Neural cell (in vitro differentiated cells): ENCODE measurements around the gene PIK3CA. TPM values are rescaled to one million over a fixed set of nuclear protein-coding genes. Genes with fewer than 3 reads are reported as not detected.
A peak's percentile ranks its signal among the peaks of the same experiment; 100 is the strongest.

ENCODE experiments used
- H2AFZ ChIP-seq: fragments of 200-600, 300-800 bp; sonication (generic), shearing (Covaris generic); 2 replicates; pipeline ENCODE4 v1.6.0; 2014; ENCODE audit warnings: low read depth, mild to moderate bottlenecking, antibody characterized with exemption, low read length, moderate library complexity
- H3F3A ChIP-seq: fragments of 200-600 bp; shearing (Covaris generic); 2 replicates; pipeline ENCODE4 v1.6.1; 2016; ENCODE audit warnings: mild to moderate bottlenecking, moderate library complexity, mixed read lengths, antibody characterized with exemption, low read length; ENCODE audit not compliant: insufficient read depth, poor library complexity, severe bottlenecking
- H3K27ac ChIP-seq: fragments of 200-600, 300-800 bp; sonication (generic), shearing (Covaris generic); 2 replicates; pipeline ENCODE4 v1.5.1; 2014; ENCODE audit warnings: mild to moderate bottlenecking, low read length, moderate library complexity
- H3K27me3 ChIP-seq: fragments of 300-800, 200-600 bp; sonication (generic), shearing (Covaris generic); 2 replicates; pipeline ENCODE4 v1.6.0; 2014; ENCODE audit warnings: mild to moderate bottlenecking, low read depth, low read length, moderate library complexity; ENCODE audit not compliant: insufficient read depth
- H3K36me3 ChIP-seq: fragments of 300-800, 200-600 bp; sonication (generic), shearing (Covaris generic); 2 replicates; pipeline ENCODE4 v1.5.1; 2014; ENCODE audit warnings: mild to moderate bottlenecking, antibody characterized with exemption, low read length, moderate library complexity; ENCODE audit not compliant: insufficient read depth
- H3K4me2 ChIP-seq: fragments of 300-800, 200-600 bp; sonication (generic), shearing (Covaris generic); 2 replicates; pipeline ENCODE4 v1.6.0; 2014; ENCODE audit warnings: mild to moderate bottlenecking, low read length
- H3K4me3 ChIP-seq: fragments of 300-800, 200-600 bp; sonication (generic), shearing (Covaris generic); 2 replicates; pipeline ENCODE4 v1.5.1; 2014; ENCODE audit warnings: mild to moderate bottlenecking, low read length, moderate library complexity
- H3K79me2 ChIP-seq: fragments of 200-600 bp; shearing (Covaris generic); replicated peaks from 2 replicates; pipeline ENCODE4 v1.6.0; 2014; ENCODE audit warnings: mild to moderate bottlenecking, low read length, moderate library complexity; ENCODE audit not compliant: insufficient read depth
- H3K9ac ChIP-seq: fragments of 300-800, 200-600 bp; sonication (generic), shearing (Covaris generic); 2 replicates; pipeline ENCODE4 v1.6.1; 2016; ENCODE audit warnings: mild to moderate bottlenecking, low read length, mixed read lengths
- H3K9me2 ChIP-seq: fragments of 200-600 bp; shearing (Covaris generic); 2 replicates; pipeline ENCODE4 v1.6.1; 2016; ENCODE audit warnings: mild to moderate bottlenecking, low read length, mixed read lengths; ENCODE audit not compliant: insufficient read depth
- H3K9me3 ChIP-seq: fragments of 200-600, 300-800 bp; sonication (generic), shearing (Covaris generic); 2 replicates; pipeline ENCODE4 v1.6.1; 2016; ENCODE audit warnings: mild to moderate bottlenecking, mixed run types, low read length, moderate library complexity, mixed read lengths
- H4K20me1 ChIP-seq: fragments of 200-600 bp; shearing (Covaris generic); 2 replicates; pipeline ENCODE4 v1.6.1; 2016; ENCODE audit warnings: mild to moderate bottlenecking, mixed run types; ENCODE audit not compliant: insufficient read depth
- CTCF ChIP-seq: fragments of 450-650 bp; IDR thresholded peaks from 2 replicates; pipeline ENCODE4 v1.5.1; 2014; ENCODE audit warnings: antibody characterized with exemption, mild to moderate bottlenecking, moderate library complexity; ENCODE audit not compliant: poor library complexity, severe bottlenecking
- EP300 ChIP-seq: fragments of 450-650 bp; conservative IDR thresholded peaks from 2 replicates; pipeline ENCODE4 v1.6.1; 2014; ENCODE audit warnings: antibody characterized with exemption, mild to moderate bottlenecking, moderate library complexity; ENCODE audit not compliant: poor library complexity, severe bottlenecking
- EZH2 ChIP-seq: fragments of 200-600, 300-800 bp; shearing (Covaris generic), sonication (generic); IDR thresholded peaks from 2 replicates; pipeline ENCODE4 v1.6.1; 2014; ENCODE audit warnings: antibody characterized with exemption, low read length, borderline replicate concordance, mild to moderate bottlenecking; ENCODE audit not compliant: insufficient read depth, poor library complexity, severe bottlenecking
- MXI1 ChIP-seq: fragments of 450-650 bp; conservative IDR thresholded peaks from 2 replicates; pipeline ENCODE4 v1.6.1; 2014; ENCODE audit warnings: antibody characterized with exemption, mild to moderate bottlenecking; ENCODE audit not compliant: poor library complexity, severe bottlenecking
- POLR2AphosphoS5 ChIP-seq: IDR thresholded peaks from 2 replicates; pipeline ENCODE4 v1.6.1; 2012
- RAD21 ChIP-seq: fragments of 450-650 bp; conservative IDR thresholded peaks from 2 replicates; pipeline ENCODE4 v1.6.1; 2014; ENCODE audit warnings: antibody characterized with exemption, mild to moderate bottlenecking, moderate library complexity
- SMC3 ChIP-seq: fragments of 450-650 bp; conservative IDR thresholded peaks from 2 replicates; pipeline ENCODE4 v1.6.1; 2014; ENCODE audit warnings: antibody characterized with exemption, mild to moderate bottlenecking, moderate library complexity; ENCODE audit not compliant: poor library complexity
- TAF1 ChIP-seq: IDR thresholded peaks from 2 replicates; pipeline ENCODE4 v1.6.1; 2012; ENCODE audit warnings: low read depth
- polyA plus RNA-seq: library from polyadenylated mRNA; depleted of rRNA; stranded (reverse); fragments of >200 nt; gene quantifications from 2 replicates; pipeline ENCODE4 v1.2.3, GENCODE V29; 2014
- TF ChIP-seq, protein P1 (sequence below): IDR thresholded peaks from 2 replicates; pipeline ENCODE4 v1.6.1; 2012; ENCODE audit warnings: borderline replicate concordance

PIK3CA gene
- polyA plus RNA-seq, 1 donor from 2014 or later: 15.2 TPM

- H3K4me3 ChIP-seq: no peak overlapping the region
- no peak overlapping the region for H3K4me2 ChIP-seq
- H2AFZ ChIP-seq: no peak overlapping the region
- H3K9ac ChIP-seq: no peak overlapping the region
- H3K9me3 ChIP-seq: no peaks in the 10 kb centered on the region
- no peak for TF ChIP-seq RAD21
- no peak for TF ChIP-seq EP300
- no peak for TF ChIP-seq MXI1
- H3K36me3 ChIP-seq: no peaks in the 10 kb centered on the region
- no peaks in the 10 kb centered on the region for H3K79me2 ChIP-seq
- no peaks in the 10 kb centered on the region for H3K9me2 ChIP-seq
- H3K27me3 ChIP-seq: no peaks in the 10 kb centered on the region
- H3K27ac ChIP-seq: no peak overlapping the region
- no peaks in the 10 kb centered on the region for H3F3A ChIP-seq
- no peaks in the 10 kb centered on the region for H4K20me1 ChIP-seq
These were observed 6.3 kb upstream of the PIK3CA start for GRCh38 chr3:179141890-179142289.

DNA sequence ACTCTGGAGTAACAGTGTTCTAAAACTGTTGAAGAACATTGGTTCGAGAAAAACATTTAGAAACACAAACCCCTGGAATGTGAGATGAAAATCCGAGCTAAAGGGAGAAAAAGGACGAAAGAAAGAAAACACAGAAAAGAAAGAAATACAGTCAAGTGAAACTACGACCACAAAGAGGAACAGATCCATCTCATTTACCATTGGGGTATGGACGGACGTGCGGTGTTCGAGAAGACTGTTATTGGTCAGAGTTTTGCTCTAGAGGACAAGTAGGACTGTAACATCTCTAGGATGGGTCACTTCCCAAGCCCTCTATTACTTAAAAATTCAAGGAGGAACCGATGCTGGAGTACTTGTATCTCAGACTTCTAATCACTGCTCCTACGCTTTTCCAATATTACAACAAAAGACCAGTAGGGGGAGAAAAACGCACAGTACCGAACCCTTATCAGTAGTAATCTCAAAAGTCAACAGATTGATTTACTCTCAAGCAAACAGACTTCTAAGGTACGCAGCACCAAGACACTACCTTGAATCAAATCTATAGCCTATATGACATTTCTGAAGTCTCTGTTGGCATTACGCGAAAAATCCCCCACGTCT, 1.1 kb upstream of the PIK3CA start:
- TF ChIP-seq SMC3 (peak; percentile 83), CTCF (peak; percentile 84), RAD21 (peak; percentile 69), POLR2AphosphoS5 (no peak)
- peak overlapping the region; percentile 65 for H2AFZ ChIP-seq
- H4K20me1 ChIP-seq: no peaks in the 10 kb centered on the region
- no peaks in the 10 kb centered on the region for H3F3A ChIP-seq
- H3K36me3 ChIP-seq: no peaks in the 10 kb centered on the region
- no peaks in the 10 kb centered on the region for H3K9me3 ChIP-seq
- peaks cover 29% of the 10 kb centered on the region for H3K79me2 ChIP-seq
- peak overlapping the region; percentile 76 for H3K4me2 ChIP-seq
- H3K4me3 ChIP-seq: peak overlapping the region; percentile 89
- peak overlapping the region; percentile 90 for H3K9ac ChIP-seq
- no peaks in the 10 kb centered on the region for H3K27me3 ChIP-seq
- no peaks in the 10 kb centered on the region for H3K9me2 ChIP-seq
- peak overlapping the region; percentile 86 for H3K27ac ChIP-seq

- Histone ChIP-seq H3K9me2 (no peaks in the 10 kb centered on the region), H3K9ac (peak overlapping the region; percentile 90), H3K36me3 (no peaks in the 10 kb centered on the region), H3K9me3 (no peaks in the 10 kb centered on the region), H4K20me1 (no peaks in the 10 kb centered on the region), H3K4me2 (peak overlapping the region; percentile 76), H3K27me3 (no peaks in the 10 kb centered on the region), H3K79me2 (peaks cover 33% of the 10 kb centered on the region), H2AFZ (peak overlapping the region; percentile 65), H3K27ac (peak overlapping the region; percentile 86), H3K4me3 (peak overlapping the region; percentile 89), H3F3A (no peaks in the 10 kb centered on the region)
- no peak for TF ChIP-seq EP300
- peak; percentile 27 for TF ChIP-seq RAD21
- peak; percentile 57 for TF ChIP-seq SMC3
- TF ChIP-seq POLR2AphosphoS5: no peak
- TF ChIP-seq MXI1: peak; percentile 82
- no peak for TF ChIP-seq TAF1
- no peak for TF ChIP-seq EZH2
- TF ChIP-seq, protein P1, sequence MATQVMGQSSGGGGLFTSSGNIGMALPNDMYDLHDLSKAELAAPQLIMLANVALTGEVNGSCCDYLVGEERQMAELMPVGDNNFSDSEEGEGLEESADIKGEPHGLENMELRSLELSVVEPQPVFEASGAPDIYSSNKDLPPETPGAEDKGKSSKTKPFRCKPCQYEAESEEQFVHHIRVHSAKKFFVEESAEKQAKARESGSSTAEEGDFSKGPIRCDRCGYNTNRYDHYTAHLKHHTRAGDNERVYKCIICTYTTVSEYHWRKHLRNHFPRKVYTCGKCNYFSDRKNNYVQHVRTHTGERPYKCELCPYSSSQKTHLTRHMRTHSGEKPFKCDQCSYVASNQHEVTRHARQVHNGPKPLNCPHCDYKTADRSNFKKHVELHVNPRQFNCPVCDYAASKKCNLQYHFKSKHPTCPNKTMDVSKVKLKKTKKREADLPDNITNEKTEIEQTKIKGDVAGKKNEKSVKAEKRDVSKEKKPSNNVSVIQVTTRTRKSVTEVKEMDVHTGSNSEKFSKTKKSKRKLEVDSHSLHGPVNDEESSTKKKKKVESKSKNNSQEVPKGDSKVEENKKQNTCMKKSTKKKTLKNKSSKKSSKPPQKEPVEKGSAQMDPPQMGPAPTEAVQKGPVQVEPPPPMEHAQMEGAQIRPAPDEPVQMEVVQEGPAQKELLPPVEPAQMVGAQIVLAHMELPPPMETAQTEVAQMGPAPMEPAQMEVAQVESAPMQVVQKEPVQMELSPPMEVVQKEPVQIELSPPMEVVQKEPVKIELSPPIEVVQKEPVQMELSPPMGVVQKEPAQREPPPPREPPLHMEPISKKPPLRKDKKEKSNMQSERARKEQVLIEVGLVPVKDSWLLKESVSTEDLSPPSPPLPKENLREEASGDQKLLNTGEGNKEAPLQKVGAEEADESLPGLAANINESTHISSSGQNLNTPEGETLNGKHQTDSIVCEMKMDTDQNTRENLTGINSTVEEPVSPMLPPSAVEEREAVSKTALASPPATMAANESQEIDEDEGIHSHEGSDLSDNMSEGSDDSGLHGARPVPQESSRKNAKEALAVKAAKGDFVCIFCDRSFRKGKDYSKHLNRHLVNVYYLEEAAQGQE: no peak
- TF ChIP-seq CTCF: peak; percentile 63
These were observed 664 bp upstream of the PIK3CA start for GRCh38 chr3:179147514-179147872.
